Skeletal muscle satellite cell (primary cell): ENCODE data around the gene FDX2. TPM values are rescaled to one million over a fixed set of nuclear protein-coding genes. Genes with fewer than 3 reads are reported as not detected.

Source experiments
- H3K27me3 ChIP-seq: 2 replicates; pipeline ENCODE4 v1.7.0; 2013; ENCODE audit warnings: low read length; ENCODE audit not compliant: control insufficient read depth, insufficient read depth
- H3K36me3 ChIP-seq: 2 replicates; pipeline ENCODE4 v1.7.0; 2013; ENCODE audit warnings: mild to moderate bottlenecking, control low read depth, low read length; ENCODE audit not compliant: insufficient read depth
- H3K4me1 ChIP-seq: 2 replicates; pipeline ENCODE4 v1.7.0; 2013; ENCODE audit warnings: low read length; ENCODE audit not compliant: control insufficient read depth, insufficient read depth
- H3K4me2 ChIP-seq: 2 replicates; pipeline ENCODE4 v1.7.0; 2013; ENCODE audit warnings: mild to moderate bottlenecking, low read length
- H3K4me3 ChIP-seq: 2 replicates; pipeline ENCODE4 v1.7.0; 2013; ENCODE audit warnings: low read length
- H3K9ac ChIP-seq: 2 replicates; pipeline ENCODE4 v1.7.0; 2013; ENCODE audit warnings: mild to moderate bottlenecking, low read depth, low read length, moderate library complexity
- H3K9me3 ChIP-seq: replicated peaks from 2 replicates; pipeline ENCODE4 v1.7.0; 2013; ENCODE audit warnings: mild to moderate bottlenecking, control low read depth, low read length
- small RNA-seq: library from RNA; depleted of rRNA; stranded (forward); fragments of <200 nt; gene quantifications from one replicate; pipeline ENCODE3, GENCODE V24; 2012

The FDX2 gene

DNA sequence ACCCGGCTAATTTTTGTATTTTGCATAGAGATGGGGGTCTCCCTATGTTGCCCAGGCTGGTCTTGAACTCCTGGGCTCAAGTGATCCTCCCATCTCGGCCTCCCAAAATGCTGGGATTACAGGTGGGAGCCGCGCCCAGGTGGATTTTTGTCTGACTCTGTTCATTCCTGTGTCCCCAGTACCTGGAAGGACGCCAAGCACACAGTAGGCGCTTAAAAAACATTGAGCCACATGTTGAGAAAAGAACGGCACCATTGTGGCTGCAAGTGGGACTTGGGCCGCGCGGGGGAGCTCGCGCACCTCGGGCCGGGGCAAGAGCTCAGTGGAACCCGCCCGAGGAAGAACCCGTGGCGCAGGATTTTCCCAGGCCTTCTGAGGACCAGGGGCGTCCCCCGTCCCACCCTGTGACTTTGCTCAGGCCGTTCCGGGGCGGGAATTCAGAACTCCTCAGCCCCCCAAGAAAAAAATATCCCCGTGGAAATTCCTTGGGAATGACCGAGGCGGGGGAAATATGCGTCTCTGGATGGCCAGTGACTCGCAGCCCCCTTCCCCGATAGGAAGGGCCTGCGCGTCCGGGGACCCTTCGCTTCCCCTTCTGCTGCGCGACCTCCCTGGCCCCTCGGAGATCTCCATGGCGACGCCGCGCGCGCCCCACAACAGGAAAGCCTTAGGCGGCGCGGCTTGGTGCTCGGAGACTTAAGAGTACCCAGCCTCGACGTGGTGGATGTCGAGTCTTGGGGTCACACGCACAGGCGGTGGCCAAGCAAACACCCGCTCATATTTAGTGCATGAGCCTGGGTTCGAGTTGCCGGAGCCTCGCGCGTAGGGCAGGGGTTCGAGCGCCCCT lies 46.3 kb downstream of the FDX2 start:
- H3K4me2 ChIP-seq, result peak overlapping the region; percentile 76
- peaks cover 25% of the 10 kb centered on the region for H3K27me3 ChIP-seq
- peak overlapping the region; percentile 35 for H3K9ac ChIP-seq
- H3K36me3 ChIP-seq, result no peaks in the 10 kb centered on the region
- H3K4me1 ChIP-seq, result peaks cover 14% of the 10 kb centered on the region
- peak overlapping the region; percentile 66 for H3K4me3 ChIP-seq
- no peaks in the 10 kb centered on the region for H3K9me3 ChIP-seq

DNA sequence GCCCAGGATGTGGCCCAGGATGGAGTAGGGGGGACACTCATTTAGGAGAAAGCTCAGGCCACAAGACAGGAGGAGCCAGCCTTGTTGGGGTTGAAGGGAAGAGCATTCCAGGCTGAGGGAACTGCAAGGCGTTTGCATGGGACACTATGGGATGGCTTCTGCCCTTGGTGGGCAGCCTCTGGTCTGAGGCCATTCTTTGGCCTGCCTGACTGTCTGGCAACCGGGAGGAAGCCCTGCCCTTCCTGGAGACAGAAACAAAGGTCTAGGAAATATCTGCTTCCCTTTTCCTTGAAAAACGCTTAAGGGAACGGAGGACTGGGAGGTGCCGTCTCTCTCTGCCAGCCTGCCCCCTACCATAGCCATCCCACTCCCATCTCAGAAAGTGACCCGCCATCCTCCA lies 47.7 kb downstream of the FDX2 start:
- Histone ChIP-seq H3K9me3 (no peaks in the 10 kb centered on the region), H3K36me3 (no peaks in the 10 kb centered on the region), H3K4me3 (no peak overlapping the region), H3K9ac (no peak overlapping the region), H3K4me1 (peaks cover 14% of the 10 kb centered on the region), H3K4me2 (no peak overlapping the region), H3K27me3 (peaks cover 25% of the 10 kb centered on the region)

GRCh38 chr19:10266706-10267105 lies 49.1 kb downstream of the FDX2 start:
- H3K27me3 ChIP-seq, result peaks cover 18% of the 10 kb centered on the region

GRCh38 chr19:10262771-10263170 lies 53.0 kb downstream of the FDX2 start:
- no peak overlapping the region for H3K4me2 ChIP-seq

More at GRCh38 chr19:10266706-10267105, 49.1 kb downstream of the FDX2 start:
- Histone ChIP-seq H3K36me3 (no peaks in the 10 kb centered on the region), H3K9ac (no peak overlapping the region), H3K4me3 (no peak overlapping the region), H3K4me2 (no peak overlapping the region), H3K4me1 (peaks cover 14% of the 10 kb centered on the region), H3K9me3 (no peaks in the 10 kb centered on the region)

GRCh38 chr19:10260141-10260584 lies 55.7 kb downstream of the FDX2 start:
- no peaks in the 10 kb centered on the region for H3K27me3 ChIP-seq
- H3K9ac ChIP-seq, result no peak overlapping the region
- no peaks in the 10 kb centered on the region for H3K9me3 ChIP-seq
- H3K4me1 ChIP-seq, result no peaks in the 10 kb centered on the region
- H3K36me3 ChIP-seq, result peaks cover 29% of the 10 kb centered on the region
- H3K4me3 ChIP-seq, result no peak overlapping the region
- H3K4me2 ChIP-seq, result no peak overlapping the region

More at GRCh38 chr19:10262771-10263170, 53.0 kb downstream of the FDX2 start:
- no peaks in the 10 kb centered on the region for H3K27me3 ChIP-seq
- no peaks in the 10 kb centered on the region for H3K9me3 ChIP-seq
- H3K9ac ChIP-seq, result no peak overlapping the region
- H3K4me1 ChIP-seq, result no peaks in the 10 kb centered on the region
- H3K4me3 ChIP-seq, result no peak overlapping the region
- H3K36me3 ChIP-seq, result peaks cover 13% of the 10 kb centered on the region

Small RNA genes within 50 kb of the gene (small RNA-seq; reads per million reads assigned to genes)
- not detected for gene AC011511.1
- gene AC011511.4, result not detected
